H1 (cell line): ENCODE data around the gene CYP4A22.
"Not testable (repeated sequence)": the region's sequence is repeated elsewhere in the genome, so short reads cannot be mapped to it uniquely, and the experiment has no call there.

Experiments
- CBX5 ChIP-seq: fragments of 300-800, 300-1000 bp; sonication (generic); IDR thresholded peaks from 2 replicates; pipeline ENCODE4 v1.7.1; 2016; ENCODE audit warnings: antibody characterized with exemption, low read length, low read depth
- GABPA ChIP-seq: IDR thresholded peaks from 2 replicates; pipeline ENCODE4 v1.6.1; 2011; ENCODE audit warnings: mild to moderate bottlenecking, low read length, moderate library complexity, borderline replicate concordance; ENCODE audit not compliant: insufficient read depth
- KDM5A ChIP-seq: fragments of 200-600 bp; IDR thresholded peaks from 2 replicates; pipeline ENCODE4 v1.7.1; 2012; ENCODE audit warnings: mild to moderate bottlenecking, low read length, inconsistent platforms, mixed read lengths
- POLR2A ChIP-seq, 2 experiments: IDR thresholded peaks; 1 replicate in 1 of 2; 2 replicates in 1 of 2; pipeline ENCODE4 v1.6.1; 2011; ENCODE audit warnings: low read depth in 2 of 2, low read length in 2 of 2, mild to moderate bottlenecking in 2 of 2; ENCODE audit errors: control extremely low read depth in 1 of 2
- SIN3A ChIP-seq, 2 experiments: IDR thresholded peaks in 1 of 2; conservative IDR thresholded peaks in 1 of 2; 2 replicates each; pipeline ENCODE4 v1.6.1; 2011 to 2012; ENCODE audit warnings: low read length in 2 of 2, improper control_type of control experiment in 1 of 2, low read depth in 1 of 2, mild to moderate bottlenecking in 1 of 2
- SIRT6 ChIP-seq: IDR thresholded peaks from one replicate; pipeline ENCODE4 v1.7.1; 2012; ENCODE audit warnings: low read length, inconsistent platforms
- SP1 ChIP-seq: IDR thresholded peaks from 2 replicates; pipeline ENCODE4 v1.6.1; 2011; ENCODE audit warnings: low read depth, low read length
- TAF1 ChIP-seq: IDR thresholded peaks from 2 replicates; pipeline ENCODE4 v1.6.1; 2011; ENCODE audit warnings: mild to moderate bottlenecking, low read depth, low read length
- USF2 ChIP-seq: IDR thresholded peaks from 2 replicates; pipeline ENCODE4 v1.6.1; 2011; ENCODE audit warnings: low read length, improper control_type of control experiment
- YY1 ChIP-seq: IDR thresholded peaks from 2 replicates; pipeline ENCODE4 v1.6.1; 2011; ENCODE audit warnings: low read depth, mild to moderate bottlenecking, low read length
- TF ChIP-seq, protein P1 (sequence below), 3 experiments: IDR thresholded peaks; 1 replicate in 2 of 3; 2 replicates in 1 of 3; pipeline versions ENCODE4 v1.5.1 to v1.6.1; 2011; ENCODE audit warnings: low read length in 3 of 3, mild to moderate bottlenecking in 3 of 3, inconsistent platforms in 2 of 3, low read depth in 1 of 3, moderate library complexity in 1 of 3; ENCODE audit not compliant: insufficient read depth in 1 of 3; ENCODE audit errors: control extremely low read depth in 1 of 3

- TF ChIP-seq YY1; POLR2A (IDR thresholded peaks at IDR 0.05; ENCODE audit: control extremely low read depth in 1 of 2, low read depth in 2 of 2, low read length in 2 of 2); SP1; USF2; SIRT6; TAF1; CBX5; KDM5A; GABPA; SIN3A (conservative IDR thresholded peaks at IDR 0.05 in 1 of 2, IDR thresholded peaks at IDR 0.05 in 1 of 2; ENCODE audit: low read depth in 1 of 2, low read length in 2 of 2): not testable (repeated sequence)
- TF ChIP-seq, protein P1, sequence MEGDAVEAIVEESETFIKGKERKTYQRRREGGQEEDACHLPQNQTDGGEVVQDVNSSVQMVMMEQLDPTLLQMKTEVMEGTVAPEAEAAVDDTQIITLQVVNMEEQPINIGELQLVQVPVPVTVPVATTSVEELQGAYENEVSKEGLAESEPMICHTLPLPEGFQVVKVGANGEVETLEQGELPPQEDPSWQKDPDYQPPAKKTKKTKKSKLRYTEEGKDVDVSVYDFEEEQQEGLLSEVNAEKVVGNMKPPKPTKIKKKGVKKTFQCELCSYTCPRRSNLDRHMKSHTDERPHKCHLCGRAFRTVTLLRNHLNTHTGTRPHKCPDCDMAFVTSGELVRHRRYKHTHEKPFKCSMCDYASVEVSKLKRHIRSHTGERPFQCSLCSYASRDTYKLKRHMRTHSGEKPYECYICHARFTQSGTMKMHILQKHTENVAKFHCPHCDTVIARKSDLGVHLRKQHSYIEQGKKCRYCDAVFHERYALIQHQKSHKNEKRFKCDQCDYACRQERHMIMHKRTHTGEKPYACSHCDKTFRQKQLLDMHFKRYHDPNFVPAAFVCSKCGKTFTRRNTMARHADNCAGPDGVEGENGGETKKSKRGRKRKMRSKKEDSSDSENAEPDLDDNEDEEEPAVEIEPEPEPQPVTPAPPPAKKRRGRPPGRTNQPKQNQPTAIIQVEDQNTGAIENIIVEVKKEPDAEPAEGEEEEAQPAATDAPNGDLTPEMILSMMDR (IDR thresholded peaks at IDR 0.05; ENCODE audit: control extremely low read depth in 1 of 3, insufficient read depth in 1 of 3, low read depth in 1 of 3, low read length in 3 of 3) = peak in 1 of 3 experiments; percentile 34; a peak in 1 of 4 replicates
Observed at GRCh38 chr1:47091476-47091875, 45.8 kb upstream of the CYP4A22 start.
